ENCODE results near the gene RIPK1. TPM values are rescaled to one million over a fixed set of nuclear protein-coding genes. Genes with fewer than 3 reads are reported as not detected.

The RIPK1 gene
- total and polyA plus RNA-seq, 2 donors (not counting 3 experiments of a cell fraction or from before 2014, with no cell fraction given) = 11.2 to 20.6 TPM

DNA sequence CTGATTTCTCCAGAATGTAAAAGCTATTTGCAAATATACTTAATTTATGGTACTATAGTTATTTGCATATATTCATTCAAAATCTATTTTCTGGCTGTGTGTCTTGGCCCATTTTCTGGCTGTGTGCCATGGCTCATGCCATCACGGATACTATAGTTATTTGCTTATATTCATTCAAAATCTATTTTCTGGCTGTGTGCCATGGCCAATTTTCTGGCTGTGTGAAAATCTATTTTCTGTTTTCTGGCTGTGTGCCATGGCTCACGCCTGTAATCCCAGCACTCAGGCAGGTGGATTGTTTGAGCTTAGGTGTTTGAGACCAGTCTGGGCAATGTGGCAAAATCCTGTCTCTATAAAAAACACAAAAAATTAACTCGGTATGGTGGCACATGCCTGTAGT is 28.9 kb upstream of the RIPK1 start:
- no peaks in the 10 kb centered on the region for H3K27me3 ChIP-seq (ENCODE audit: control insufficient read depth in 2 of 2, insufficient read depth in 2 of 2, low read length in 2 of 2)
- POLR2A ChIA-PET = no interaction called here
- H2AFZ ChIP-seq (ENCODE audit: low read depth, low read length) = no peak overlapping the region
- no peaks in the 10 kb centered on the region for H3K9me1 ChIP-seq (replicated peaks; ENCODE audit: control insufficient read depth, extremely low read depth, insufficient read depth, low read length)
- no peaks in the 10 kb centered on the region for H3K79me2 ChIP-seq (ENCODE audit: control insufficient read depth, insufficient read depth, low read length)
- no peaks in the 10 kb centered on the region for H3K36me3 ChIP-seq (ENCODE audit: control insufficient read depth in 2 of 2, extremely low read depth in 1 of 2, insufficient read depth in 2 of 2, low read length in 2 of 2)
- H3K9ac ChIP-seq (replicated peaks; ENCODE audit: extremely low read depth, insufficient read depth, low read length) = no peak overlapping the region
- intact Hi-C loops (cut with micrococcal nuclease) = no loop called here
- H3K4me3 ChIP-seq (replicated peaks in 1 of 3; ENCODE audit: insufficient read depth in 1 of 3, low read depth in 1 of 3, low read length in 3 of 3) = no peak overlapping the region
- dilution Hi-C loops (cut with MboI; ENCODE audit: extremely low pct_ligation_motif_present, low sequenced_read_pairs) = no loop called here
- peaks cover 3% of the 10 kb centered on the region for H3K4me1 ChIP-seq (ENCODE audit: control insufficient read depth, extremely low read depth, insufficient read depth, low read length)
- TF ChIP-seq, protein P1, sequence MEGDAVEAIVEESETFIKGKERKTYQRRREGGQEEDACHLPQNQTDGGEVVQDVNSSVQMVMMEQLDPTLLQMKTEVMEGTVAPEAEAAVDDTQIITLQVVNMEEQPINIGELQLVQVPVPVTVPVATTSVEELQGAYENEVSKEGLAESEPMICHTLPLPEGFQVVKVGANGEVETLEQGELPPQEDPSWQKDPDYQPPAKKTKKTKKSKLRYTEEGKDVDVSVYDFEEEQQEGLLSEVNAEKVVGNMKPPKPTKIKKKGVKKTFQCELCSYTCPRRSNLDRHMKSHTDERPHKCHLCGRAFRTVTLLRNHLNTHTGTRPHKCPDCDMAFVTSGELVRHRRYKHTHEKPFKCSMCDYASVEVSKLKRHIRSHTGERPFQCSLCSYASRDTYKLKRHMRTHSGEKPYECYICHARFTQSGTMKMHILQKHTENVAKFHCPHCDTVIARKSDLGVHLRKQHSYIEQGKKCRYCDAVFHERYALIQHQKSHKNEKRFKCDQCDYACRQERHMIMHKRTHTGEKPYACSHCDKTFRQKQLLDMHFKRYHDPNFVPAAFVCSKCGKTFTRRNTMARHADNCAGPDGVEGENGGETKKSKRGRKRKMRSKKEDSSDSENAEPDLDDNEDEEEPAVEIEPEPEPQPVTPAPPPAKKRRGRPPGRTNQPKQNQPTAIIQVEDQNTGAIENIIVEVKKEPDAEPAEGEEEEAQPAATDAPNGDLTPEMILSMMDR (IDR thresholded peaks at IDR 0.05; ENCODE audit: extremely low read depth in 1 of 2, insufficient read depth in 1 of 2, low read depth in 1 of 2, low read length in 2 of 2) = no peak
- TF ChIP-seq POLR2AphosphoS5 (IDR thresholded peaks at IDR 0.05; ENCODE audit: insufficient read depth, low read depth, low read length) (no peak), EZH2 (IDR thresholded peaks at IDR 0.05; ENCODE audit: borderline replicate concordance, low read depth, low read length, severe bottlenecking) (no peak), FOS (IDR thresholded peaks at IDR 0.05; ENCODE audit: borderline replicate concordance, insufficient read depth, low read length) (no peak), JUN (IDR thresholded peaks at IDR 0.05; ENCODE audit: borderline replicate concordance, insufficient read depth, insufficient read length, low read depth) (no peak), POLR2A (IDR thresholded peaks at IDR 0.05; ENCODE audit: low read depth, low read length) (no peak), MYC (IDR thresholded peaks at IDR 0.05; ENCODE audit: low read depth, low read length) (no peak), GATA2 (IDR thresholded peaks at IDR 0.05; ENCODE audit: insufficient read depth, insufficient read length, low read depth, low read length) (no peak)
- TF ChIP-seq, protein P2, sequence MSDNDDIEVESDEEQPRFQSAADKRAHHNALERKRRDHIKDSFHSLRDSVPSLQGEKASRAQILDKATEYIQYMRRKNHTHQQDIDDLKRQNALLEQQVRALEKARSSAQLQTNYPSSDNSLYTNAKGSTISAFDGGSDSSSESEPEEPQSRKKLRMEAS (IDR thresholded peaks at IDR 0.05; ENCODE audit: insufficient read depth, insufficient read length) = no peak
- peak; percentile 23 for DNase-seq (ENCODE audit: low read depth, low spot score)
- CTCF ChIA-PET = interaction anchor here (1.8 to 2.2 kb wide), 2 partner anchors 11 to 38 kb away, joined by 7 to 13 read pairs; no protein-coding TSS in a partner anchor
- BruUV-seq (replicated peaks) = no TSS peak
- H3K9me3 ChIP-seq (replicated peaks; ENCODE audit: control insufficient read depth, insufficient read depth, low read length) = no peaks in the 10 kb centered on the region
- no peak overlapping the region for H3K27ac ChIP-seq (ENCODE audit: insufficient read depth, low read depth, low read length)
- H4K20me1 ChIP-seq (replicated peaks; ENCODE audit: control insufficient read depth, extremely low read depth, insufficient read depth, low read length) = no peaks in the 10 kb centered on the region
- FAIRE-seq = no peak
- no peak overlapping the region for H3K4me2 ChIP-seq (ENCODE audit: insufficient read depth, low read length)
